WI38 (cell line): ENCODE data around the gene PSMD1.

Experiments used
- H3K4me3 ChIP-seq: 2 replicates; pipeline ENCODE4 v1.5.1; 2011; ENCODE audit warnings: low read depth, mild to moderate bottlenecking, control low read depth, low read length
- TF ChIP-seq, protein P1 (sequence below): IDR thresholded peaks from 2 replicates; pipeline ENCODE4 v1.5.1; 2012; ENCODE audit warnings: low read depth, mild to moderate bottlenecking, control low read depth, low read length

The PSMD1 gene

DNA sequence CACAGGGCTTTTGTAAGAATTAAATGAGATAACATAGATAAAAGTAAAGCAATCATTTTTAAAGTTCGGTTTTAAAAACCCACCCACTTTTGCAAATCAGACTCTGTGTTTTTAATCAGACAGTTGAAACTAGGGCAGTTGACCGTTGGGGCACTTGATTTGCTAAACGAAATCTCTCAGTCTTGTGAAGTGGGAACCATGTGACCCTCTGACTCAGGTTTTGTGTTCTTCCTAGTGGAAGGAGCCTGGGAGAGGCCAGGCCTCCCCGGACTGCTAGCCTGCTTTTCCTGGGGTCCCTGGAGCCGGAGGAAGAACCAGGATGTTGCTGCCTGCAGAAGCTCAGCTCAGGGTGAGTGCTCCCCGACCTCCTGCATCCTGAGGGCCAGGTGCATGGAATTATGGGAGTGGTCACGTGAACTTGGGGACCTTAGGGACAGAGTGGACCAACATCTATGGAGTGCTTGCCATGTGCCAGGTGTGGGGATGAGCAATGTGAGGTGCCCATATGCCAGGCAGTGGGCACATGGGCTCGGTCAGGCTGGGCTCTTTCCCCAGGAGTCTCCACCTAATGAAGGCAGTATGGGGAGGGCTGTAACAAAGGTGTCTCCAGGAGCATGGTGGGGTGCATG lies 15.5 kb upstream of the PSMD1 start:
- no peak overlapping the region for H3K4me3 ChIP-seq
- TF ChIP-seq, protein P1, sequence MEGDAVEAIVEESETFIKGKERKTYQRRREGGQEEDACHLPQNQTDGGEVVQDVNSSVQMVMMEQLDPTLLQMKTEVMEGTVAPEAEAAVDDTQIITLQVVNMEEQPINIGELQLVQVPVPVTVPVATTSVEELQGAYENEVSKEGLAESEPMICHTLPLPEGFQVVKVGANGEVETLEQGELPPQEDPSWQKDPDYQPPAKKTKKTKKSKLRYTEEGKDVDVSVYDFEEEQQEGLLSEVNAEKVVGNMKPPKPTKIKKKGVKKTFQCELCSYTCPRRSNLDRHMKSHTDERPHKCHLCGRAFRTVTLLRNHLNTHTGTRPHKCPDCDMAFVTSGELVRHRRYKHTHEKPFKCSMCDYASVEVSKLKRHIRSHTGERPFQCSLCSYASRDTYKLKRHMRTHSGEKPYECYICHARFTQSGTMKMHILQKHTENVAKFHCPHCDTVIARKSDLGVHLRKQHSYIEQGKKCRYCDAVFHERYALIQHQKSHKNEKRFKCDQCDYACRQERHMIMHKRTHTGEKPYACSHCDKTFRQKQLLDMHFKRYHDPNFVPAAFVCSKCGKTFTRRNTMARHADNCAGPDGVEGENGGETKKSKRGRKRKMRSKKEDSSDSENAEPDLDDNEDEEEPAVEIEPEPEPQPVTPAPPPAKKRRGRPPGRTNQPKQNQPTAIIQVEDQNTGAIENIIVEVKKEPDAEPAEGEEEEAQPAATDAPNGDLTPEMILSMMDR = no peak

DNA sequence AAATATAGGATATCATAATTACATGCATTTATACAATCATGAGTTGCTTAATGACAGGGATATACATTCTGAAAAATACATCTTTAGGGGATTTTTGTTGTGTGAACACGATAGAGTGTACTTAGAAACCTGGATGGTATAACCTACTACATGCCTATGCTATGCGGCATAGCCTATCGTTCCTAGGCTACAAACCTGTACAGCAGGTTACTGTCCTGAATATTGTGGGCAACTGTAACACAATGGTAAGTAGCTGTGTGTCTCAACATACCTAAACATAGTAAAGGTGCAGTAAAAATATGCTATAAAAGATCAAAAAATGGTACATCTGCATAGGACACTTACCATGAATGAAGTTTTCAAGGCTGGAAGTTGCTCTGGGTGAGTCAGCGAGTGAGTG lies 12.9 kb upstream of the PSMD1 start:
- no peak overlapping the region for H3K4me3 ChIP-seq
- TF ChIP-seq, protein P1 = no peak

DNA sequence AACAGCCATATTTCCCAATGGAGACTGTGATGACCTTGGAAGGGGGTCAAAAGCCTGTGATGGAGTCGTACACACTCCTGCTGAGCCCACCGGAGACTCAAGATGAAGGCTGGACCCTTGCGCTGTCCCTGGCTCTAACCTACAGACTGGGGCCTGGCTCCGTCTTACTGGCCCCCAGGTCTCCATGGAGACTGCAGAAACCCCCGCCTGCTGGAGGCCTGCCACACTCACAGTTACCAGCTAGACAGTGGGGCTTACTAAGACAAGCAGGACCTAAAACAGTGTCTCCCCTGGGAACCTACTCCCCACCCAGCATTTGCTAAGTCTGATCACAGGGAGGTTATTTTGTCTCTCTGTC lies 9.8 kb upstream of the PSMD1 start:
- H3K4me3 ChIP-seq = no peak overlapping the region
- TF ChIP-seq, protein P1 = no peak

DNA sequence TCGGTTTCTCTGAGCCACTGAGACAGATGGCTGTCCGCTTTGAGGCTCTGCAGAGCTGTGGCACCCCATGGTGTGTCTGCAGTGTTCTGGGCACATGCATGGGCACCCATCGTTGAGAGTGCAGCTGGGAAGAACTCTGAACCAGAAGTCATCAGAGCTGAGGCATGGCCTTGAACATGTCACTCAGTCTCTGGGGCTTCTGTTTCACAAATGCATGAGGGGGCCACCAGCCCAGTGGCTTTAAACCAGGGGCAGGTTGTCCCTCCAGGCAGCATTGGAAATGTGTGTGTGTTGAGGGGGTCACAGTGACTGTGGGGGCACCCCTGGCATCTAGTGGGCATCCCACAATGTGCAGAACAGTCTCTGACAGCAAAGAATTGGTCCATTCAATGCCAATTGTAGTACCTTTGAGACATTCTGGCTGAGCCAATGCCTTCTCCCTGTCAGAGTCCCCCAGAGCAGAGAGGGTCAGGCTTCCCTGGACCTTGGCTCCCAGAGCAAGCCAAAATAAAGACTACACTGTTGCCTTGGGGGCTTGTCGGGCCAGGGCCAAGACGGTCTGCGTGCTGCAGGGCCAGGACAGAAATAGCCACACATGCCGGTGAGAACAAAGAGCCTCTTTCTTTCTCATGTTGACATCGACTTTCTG lies 9.3 kb upstream of the PSMD1 start:
- H3K4me3 ChIP-seq = no peak overlapping the region
- TF ChIP-seq, protein P1 = no peak

DNA sequence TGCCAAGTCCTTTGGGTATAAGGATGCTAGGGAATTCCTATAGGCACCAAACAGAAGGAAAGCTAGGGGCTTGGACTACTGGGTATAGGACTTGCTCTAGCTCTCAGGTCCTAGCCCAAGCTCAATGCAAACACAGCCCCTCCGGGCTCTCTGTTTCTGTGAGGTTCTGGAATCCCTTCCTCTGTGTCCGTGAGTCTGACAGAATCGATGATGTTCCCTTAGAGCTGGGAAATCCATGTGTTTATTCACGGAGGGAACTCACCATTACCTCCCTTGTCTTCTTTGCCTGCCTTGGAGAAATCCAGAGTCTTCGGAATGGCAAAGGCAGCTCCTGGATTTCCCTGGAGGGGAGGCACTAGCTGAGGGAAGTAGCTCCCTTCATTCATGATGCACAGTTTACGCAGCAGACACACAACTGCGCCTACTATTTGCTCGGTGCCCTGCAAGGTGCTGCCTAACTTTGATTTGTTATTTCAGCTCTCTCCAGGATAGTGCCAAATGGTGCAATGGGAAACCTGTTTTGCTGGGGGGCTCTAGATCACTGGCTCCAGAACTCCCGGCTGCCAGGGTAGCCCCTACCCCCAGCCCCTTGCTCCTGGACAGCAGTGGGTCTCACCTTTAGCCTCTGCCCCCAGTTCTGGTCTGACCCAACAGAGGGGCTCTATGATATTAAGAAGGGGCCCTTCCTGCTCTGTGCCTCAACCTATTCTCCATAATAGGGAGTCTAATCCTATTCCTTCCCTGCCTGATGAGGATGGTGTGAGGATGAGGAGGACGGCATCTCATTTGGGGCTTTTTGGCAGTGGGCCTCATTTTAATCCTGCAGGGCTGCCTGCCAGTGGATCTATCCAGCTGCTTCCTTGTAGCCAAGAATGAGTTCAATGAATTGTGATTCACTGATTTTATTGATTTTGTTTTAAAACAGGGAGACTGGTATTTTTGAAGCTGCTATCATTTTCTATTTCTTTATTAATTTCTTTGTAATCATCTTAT lies 8.4 kb upstream of the PSMD1 start:
- H3K4me3 ChIP-seq = no peak overlapping the region
- TF ChIP-seq, protein P1 = no peak

DNA sequence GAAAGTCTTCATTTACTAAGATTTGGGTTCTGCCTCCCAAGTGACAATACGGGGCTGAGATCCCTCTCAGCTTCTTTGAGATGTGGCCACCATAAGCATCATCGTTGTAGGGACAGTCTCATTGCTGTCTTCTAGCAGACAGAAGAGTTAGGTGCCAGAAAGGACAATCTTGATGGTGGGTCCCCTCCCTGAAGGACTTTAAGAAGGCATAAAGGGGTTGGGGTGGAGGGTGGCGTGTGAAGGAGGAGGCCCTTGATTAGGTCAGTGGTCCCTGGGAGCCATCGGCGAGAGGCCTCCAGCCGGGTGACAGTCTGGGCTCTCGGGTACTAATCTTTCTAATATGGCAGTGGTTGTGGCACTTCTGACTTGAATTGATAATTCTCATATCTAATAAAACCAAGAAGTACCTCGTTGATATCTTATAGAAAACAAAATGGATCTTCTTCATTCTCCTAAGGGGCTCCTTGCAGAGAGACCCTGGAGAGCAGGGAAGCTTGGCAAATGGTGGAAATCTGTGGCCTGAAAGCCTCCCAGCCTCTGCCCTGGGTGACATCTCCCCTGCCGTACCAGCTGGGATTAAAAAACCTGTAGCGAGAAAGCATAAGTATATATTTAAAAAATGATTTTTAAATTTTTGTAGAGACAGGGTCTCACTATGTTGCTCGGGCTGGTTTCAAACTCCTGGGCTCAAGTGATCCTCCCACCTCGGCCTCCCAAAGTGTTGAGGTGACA lies 7.2 kb upstream of the PSMD1 start:
- TF ChIP-seq, protein P1 = no peak
- no peak overlapping the region for H3K4me3 ChIP-seq
